HG03175 (cell line): ENCODE measurements around the gene GPATCH8.

Source experiments
- ATAC-seq: cut with Tn5 transposase; IDR thresholded peaks from one replicate; pipeline ENCODE4 v1.9.1; 2021; ENCODE audit warnings: mild to moderate bottlenecking, moderate library complexity; ENCODE audit not compliant: unreplicated experiment

GPATCH8 gene

GRCh38 chr17:44359006-44359405 is 144.2 kb downstream of the GPATCH8 start:
- ATAC-seq = no peak

- no peak for ATAC-seq
Observed at GRCh38 chr17:44358066-44358465, 145.1 kb downstream of the GPATCH8 start.

- no peak for ATAC-seq
Observed at GRCh38 chr17:44356241-44356640, 147.0 kb downstream of the GPATCH8 start.

- no peak for ATAC-seq
Observed at GRCh38 chr17:44355642-44356099, 147.5 kb downstream of the GPATCH8 start.

- no peak for ATAC-seq
Observed at GRCh38 chr17:44354582-44355561, 148.3 kb downstream of the GPATCH8 start.

- ATAC-seq = no peak
Observed at GRCh38 chr17:44353672-44354331, 149.4 kb downstream of the GPATCH8 start.

- no peak for ATAC-seq
Observed at GRCh38 chr17:44352828-44353671, 150.2 kb downstream of the GPATCH8 start.

GRCh38 chr17:44351961-44352827 is 151.0 kb downstream of the GPATCH8 start:
- ATAC-seq = no peak

- no peak for ATAC-seq
Observed at GRCh38 chr17:44351464-44351863, 151.7 kb downstream of the GPATCH8 start.

GRCh38 chr17:44350733-44351226 is 152.4 kb downstream of the GPATCH8 start:
- no peak for ATAC-seq

GRCh38 chr17:44349553-44350070 is 153.6 kb downstream of the GPATCH8 start:
- no peak for ATAC-seq

GRCh38 chr17:44348988-44349364 is 154.2 kb downstream of the GPATCH8 start:
- ATAC-seq = no peak

GRCh38 chr17:44348234-44348987 is 154.8 kb downstream of the GPATCH8 start:
- ATAC-seq = peak; percentile 37
